DOHH2 (cell line): ENCODE results near the gene POU2F1.

ENCODE experiments used
- CTCF ChIP-seq: fragments of 200-600 bp; sonication (generic); IDR thresholded peaks from one replicate; pipeline ENCODE4 v1.5.1; 2014; ENCODE audit warnings: antibody characterized with exemption, mild to moderate bottlenecking, low read depth, low read length; ENCODE audit not compliant: poor library complexity, severe bottlenecking
- EZH2phosphoT487 ChIP-seq: fragments of 200-600 bp; sonication (generic); IDR thresholded peaks from 2 replicates; pipeline ENCODE4 v1.6.1; 2017; ENCODE audit warnings: borderline replicate concordance, mild to moderate bottlenecking, antibody characterized with exemption, low read length, moderate library complexity, mixed read lengths

- TF ChIP-seq CTCF (no peak), EZH2phosphoT487 (no peak)
Observed at GRCh38 chr1:167185062-167185461, 35.6 kb upstream of the POU2F1 start.
